HG03521 (cell line): Measurements from ENCODE around the gene EHMT1.
"Not testable (repeated sequence)": the region's sequence is repeated elsewhere in the genome, so short reads cannot be mapped to it uniquely, and the experiment has no call there.

Experiments used
- ATAC-seq: cut with Tn5 transposase; IDR thresholded peaks from one replicate; pipeline ENCODE4 v1.9.1; 2021; ENCODE audit warnings: mild to moderate bottlenecking, moderate library complexity; ENCODE audit not compliant: unreplicated experiment

The EHMT1 gene

GRCh38 chr9:137880160-137880975, 261.6 kb downstream of the EHMT1 start:
- ATAC-seq, result no peak

GRCh38 chr9:137880976-137881530, 262.2 kb downstream of the EHMT1 start:
- ATAC-seq, result no peak

GRCh38 chr9:137881591-137882505, 263.0 kb downstream of the EHMT1 start:
- no peak for ATAC-seq

GRCh38 chr9:137882506-137882821, 263.7 kb downstream of the EHMT1 start:
- no peak for ATAC-seq

GRCh38 chr9:137883977-137884376, 265.2 kb downstream of the EHMT1 start:
- not testable (repeated sequence) for ATAC-seq

GRCh38 chr9:137884547-137884946, 265.7 kb downstream of the EHMT1 start:
- ATAC-seq, result not testable (repeated sequence)

- not testable (repeated sequence) for ATAC-seq
Observed at GRCh38 chr9:137885121-137885520, 266.3 kb downstream of the EHMT1 start.
